HCT116 (cell line): ENCODE measurements around the gene MTOR. TPM values are rescaled to one million over a fixed set of nuclear protein-coding genes. Genes with fewer than 3 reads are reported as not detected.

Source experiments
- ATAC-seq: fragments of 200-7000 bp; cut with Tn5 transposase; 2 replicates; pipeline ENCODE4 v1.9.1; 2020; ENCODE audit warnings: mild to moderate bottlenecking, moderate library complexity
- BruUV-seq: library from RNA; stranded (reverse); fragments of 400-500 nt; replicated peaks from 2 replicates; lab custom pipeline; 2021; lab: Mats Ljungman, UMichigan
- CTCF ChIA-PET: fragments of 300-600 bp; sonication (Branson Sonifier 250); formaldehyde crosslinking; loops from one replicate; lab custom pipeline; 2021; ENCODE audit warnings: antibody characterized with exemption; lab: Charles Lee
- POLR2A ChIA-PET: fragments of 300-600, 350-600 bp; sonication (Branson Sonifier 250); formaldehyde crosslinking; loops from one replicate; lab custom pipeline; 2021; ENCODE audit warnings: antibody characterized with exemption; lab: Charles Lee
- RAD21 ChIA-PET, 2 experiments: fragments of 300-600 bp; sonication (Branson Sonifier 250); formaldehyde crosslinking; loops; one replicate each; lab custom pipeline; 2023; ENCODE audit warnings: low total read pairs in 2 of 2; ENCODE audit not compliant: uncharacterized antibody in 2 of 2, unreplicated experiment in 2 of 2, low non-redundant PET in 1 of 2; lab: Charles Lee
- DNase-seq: peaks from one replicate; pipeline ENCODE4 v3.0.0-alpha.2; 2010; ENCODE audit warnings: low read depth, low spot score
- H2AFZ ChIP-seq: fragments of 200-600 bp; shearing (Covaris generic), sonication (generic); 2 replicates; pipeline ENCODE4 v1.6.1; 2017; ENCODE audit warnings: low read depth, mixed run types, mixed read lengths, antibody characterized with exemption, low read length; ENCODE audit not compliant: poor library complexity, severe bottlenecking
- H3K27ac ChIP-seq: 2 replicates; pipeline ENCODE4 v1.5.1; 2012; ENCODE audit warnings: low read depth, low read length
- H3K27me3 ChIP-seq: fragments of 200-600 bp; sonication (generic); 2 replicates; pipeline ENCODE4 v1.6.1; 2016; ENCODE audit warnings: mixed run types, low read length, mixed read lengths; ENCODE audit not compliant: insufficient read depth
- H3K36me3 ChIP-seq, 2 experiments: fragments of 200-500 bp in 1 of 2; fragments of 200-600 bp in 1 of 2; sonication (Bioruptor generic) in 1 of 2; sonication (generic) in 1 of 2; 2 replicates each; pipeline versions ENCODE4 v1.5.1 to v1.6.1; 2014 to 2016; ENCODE audit warnings: low read length in 2 of 2, inconsistent platforms in 1 of 2, mixed read lengths in 1 of 2, mixed run types in 1 of 2; ENCODE audit not compliant: insufficient read depth in 2 of 2, control insufficient read depth in 1 of 2
- H3K4me1 ChIP-seq, 2 experiments: fragments of 200-600 bp in 1 of 2; sonication (generic) in 1 of 2; 2 replicates each; pipeline versions ENCODE4 v1.5.1 to v1.6.1; 2012 to 2017; ENCODE audit warnings: low read length in 2 of 2, inconsistent platforms in 1 of 2, mild to moderate bottlenecking in 1 of 2, mixed read lengths in 1 of 2, mixed run types in 1 of 2, moderate library complexity in 1 of 2; ENCODE audit not compliant: insufficient read depth in 2 of 2, control insufficient read depth in 1 of 2
- H3K4me2 ChIP-seq: fragments of 200-600 bp; sonication (generic); 2 replicates; pipeline ENCODE4 v1.6.1; 2017; ENCODE audit warnings: mixed run types, low read length, mixed read lengths
- H3K4me3 ChIP-seq, 2 experiments: fragments of 200-600 bp in 1 of 2; sonication (generic) in 1 of 2; replicated peaks in 1 of 2; 2 replicates each; pipeline ENCODE4 v1.5.1; 2011 to 2016; ENCODE audit warnings: low read length in 2 of 2, control low read depth in 1 of 2, low read depth in 1 of 2, mild to moderate bottlenecking in 1 of 2, mixed read lengths in 1 of 2, mixed run types in 1 of 2
- H3K79me2 ChIP-seq: fragments of 200-600 bp; sonication (generic); 2 replicates; pipeline ENCODE4 v1.6.1; 2017; ENCODE audit warnings: mild to moderate bottlenecking, mixed run types, low read length, moderate library complexity, mixed read lengths; ENCODE audit not compliant: insufficient read depth
- H3K9ac ChIP-seq: fragments of 200-600 bp; sonication (generic); 2 replicates; pipeline ENCODE4 v1.6.1; 2016; ENCODE audit warnings: low read length, mixed read lengths
- H3K9me2 ChIP-seq: fragments of 200-600 bp; sonication (generic), shearing (Covaris generic); 2 replicates; pipeline ENCODE4 v1.6.1; 2017; ENCODE audit warnings: mixed run types, mild to moderate bottlenecking, moderate library complexity; ENCODE audit not compliant: insufficient read depth
- H3K9me3 ChIP-seq, 2 experiments: fragments of 200-500 bp in 1 of 2; fragments of 200-600 bp in 1 of 2; sonication (Bioruptor generic) in 1 of 2; sonication (generic) in 1 of 2; 2 replicates each; pipeline ENCODE4 v1.6.1; 2014 to 2017; ENCODE audit warnings: low read length in 2 of 2, mixed read lengths in 2 of 2, inconsistent platforms in 1 of 2, low read depth in 1 of 2, mild to moderate bottlenecking in 1 of 2, mixed run types in 1 of 2, moderate library complexity in 1 of 2; ENCODE audit not compliant: control insufficient read depth in 1 of 2, insufficient read depth in 1 of 2
- H4K20me1 ChIP-seq: fragments of 200-600 bp; sonication (generic), shearing (Covaris generic); 2 replicates; pipeline ENCODE4 v1.6.1; 2017; ENCODE audit warnings: mixed run types, mild to moderate bottlenecking, moderate library complexity; ENCODE audit not compliant: insufficient read depth
- ATF3 ChIP-seq: IDR thresholded peaks from 2 replicates; pipeline ENCODE4 v1.6.1; 2012
- EGR1 ChIP-seq: IDR thresholded peaks from 2 replicates; pipeline ENCODE4 v1.6.1; 2012; ENCODE audit warnings: low read depth
- ELF1 ChIP-seq: IDR thresholded peaks from 2 replicates; pipeline ENCODE4 v1.6.1; 2012; ENCODE audit warnings: low read depth, borderline replicate concordance
- FOSL1 ChIP-seq: IDR thresholded peaks from 2 replicates; pipeline ENCODE4 v1.6.1; 2012; ENCODE audit warnings: low read depth
- YY1 ChIP-seq: IDR thresholded peaks from 2 replicates; pipeline ENCODE4 v1.6.1; 2011; ENCODE audit warnings: low read length, low read depth, moderate library complexity, mild to moderate bottlenecking; ENCODE audit not compliant: insufficient replicate concordance; ENCODE audit errors: extremely low read depth
- intact Hi-C: fragments of 100-400 bp; cut with micrococcal nuclease; formaldehyde crosslinking; loops from 2 replicates; pipeline ENCODE4 v1.10.0; 2022
- total RNA-seq: library from RNA; stranded (reverse); gene quantifications from one replicate; pipeline ENCODE4 v1.2.1, GENCODE V29; 2021; ENCODE audit not compliant: unreplicated experiment

MTOR gene
- total RNA-seq, 1 experiment from 2014 or later: 42.2 TPM

- H3K9me3 ChIP-seq: no peaks in the 10 kb centered on the region
- TF ChIP-seq YY1: no peak
- TF ChIP-seq EGR1: no peak
- TF ChIP-seq ATF3: no peak
- no peak for TF ChIP-seq FOSL1
- TF ChIP-seq, all 23 proteins: peak for 0
- CTCF ChIA-PET: no interaction called here
- Histone ChIP-seq H3K4me1 (no peaks in the 10 kb centered on the region), H4K20me1 (no peaks in the 10 kb centered on the region), H2AFZ (no peak overlapping the region), H3K79me2 (no peaks in the 10 kb centered on the region), H3K4me2 (no peak overlapping the region), H3K9me2 (no peaks in the 10 kb centered on the region), H3K36me3 (peaks cover 21 to 23% of the 10 kb centered on the region in 2 experiments; a peak in 2 of 4 replicates), H3K27ac (no peak overlapping the region), H3K27me3 (no peaks in the 10 kb centered on the region), H3K9ac (no peak overlapping the region), H3K4me3 (no peak overlapping the region)
- RAD21 ChIA-PET: no interaction called here
- DNase-seq: no peak
- BruUV-seq: no TSS peak
- POLR2A ChIA-PET: no interaction called here
- ATAC-seq: no peak
- intact Hi-C loops: no loop called here
Observed at GRCh38 chr1:11197359-11197758, 65.0 kb downstream of the MTOR start.

- H3K36me3 ChIP-seq: peaks cover 21 to 23% of the 10 kb centered on the region in 2 experiments; a peak in 2 of 4 replicates
- CTCF ChIA-PET: no interaction called here
- BruUV-seq: no TSS peak
- no peaks in the 10 kb centered on the region for H3K9me2 ChIP-seq
- no peak overlapping the region for H3K9ac ChIP-seq
- no peak overlapping the region for H3K4me3 ChIP-seq
- no peaks in the 10 kb centered on the region for H3K4me1 ChIP-seq
- POLR2A ChIA-PET: no interaction called here
- no peak overlapping the region for H3K27ac ChIP-seq
- no peak overlapping the region for H3K4me2 ChIP-seq
- H3K79me2 ChIP-seq: no peaks in the 10 kb centered on the region
- no peak for DNase-seq
- intact Hi-C loops: no loop called here
- TF ChIP-seq ELF1: no peak
- no peak for TF ChIP-seq EGR1
- TF ChIP-seq, all 23 proteins: peak for 0
- no peaks in the 10 kb centered on the region for H3K27me3 ChIP-seq
- H4K20me1 ChIP-seq: no peaks in the 10 kb centered on the region
- H3K9me3 ChIP-seq: no peaks in the 10 kb centered on the region
- no peak overlapping the region for H2AFZ ChIP-seq
- RAD21 ChIA-PET: no interaction called here
- no peak for ATAC-seq
Observed at GRCh38 chr1:11196945-11197344, 65.4 kb downstream of the MTOR start.
